Spinal cord (tissue), 10 donors: ENCODE results near the gene PGAP6. TPM values are rescaled to one million over a fixed set of nuclear protein-coding genes. Genes with fewer than 3 reads are reported as not detected.
"Not testable (repeated sequence)": the region's sequence is repeated elsewhere in the genome, so short reads cannot be mapped to it uniquely, and the experiment has no call there.

ENCODE experiments used
- DNase-seq, 6 donors: peaks; one replicate each; pipeline versions ENCODE4 v3.0.0 to v3.0.0-alpha.2; 2013 to 2015; ENCODE audit warnings: low spot score in 6 of 6, low read depth in 4 of 6
- H3K27ac ChIP-seq: one replicate; pipeline ENCODE4 v1.5.1; 2013; ENCODE audit warnings: low read depth, low read length, control low read depth
- H3K27me3 ChIP-seq: one replicate; pipeline ENCODE4 v1.6.1; 2013; ENCODE audit warnings: low read length; ENCODE audit not compliant: control insufficient read depth, insufficient read depth
- H3K36me3 ChIP-seq: one replicate; pipeline ENCODE4 v1.6.1; 2013; ENCODE audit warnings: low read length; ENCODE audit not compliant: control insufficient read depth, insufficient read depth
- H3K4me1 ChIP-seq: one replicate; pipeline ENCODE4 v1.6.1; 2013; ENCODE audit warnings: low read length; ENCODE audit not compliant: control insufficient read depth, insufficient read depth
- H3K4me3 ChIP-seq: one replicate; pipeline ENCODE4 v1.5.1; 2013; ENCODE audit warnings: low read depth, low read length, control low read depth
- H3K9me3 ChIP-seq: one replicate; pipeline ENCODE4 v1.6.1; 2013; ENCODE audit warnings: low read length; ENCODE audit not compliant: control insufficient read depth, insufficient read depth
- WGBS: methylation state at CpG from one replicate; pipeline ENCODE4 v1.1.5; 2013; ENCODE audit warnings: missing lambda C conversion rate; ENCODE audit not compliant: insufficient coverage; 5-methylcytosine and 5-hydroxymethylcytosine counted together
- polyA plus RNA-seq, 2 donors: library from polyadenylated mRNA; unstranded; fragments of 120-200 nt; gene quantifications; one replicate each; pipeline ENCODE4 v1.2.1, GENCODE V29; 2013; ENCODE audit not compliant: insufficient read length in 2 of 2
- total RNA-seq, 2 donors: library from RNA; depleted of rRNA in 1 of 2; stranded (reverse); fragments of 120-200 nt in 1 of 2; fragments of >200 nt in 1 of 2; gene quantifications; one replicate each; pipeline versions ENCODE4 v1.2.3 to v1.2.4, GENCODE V29; 2013 to 2014
- donor health status: healthy.

The PGAP6 gene
- total and polyA plus RNA-seq, 4 donors = 17.3 to 70.3 (median 46.2) TPM

DNA sequence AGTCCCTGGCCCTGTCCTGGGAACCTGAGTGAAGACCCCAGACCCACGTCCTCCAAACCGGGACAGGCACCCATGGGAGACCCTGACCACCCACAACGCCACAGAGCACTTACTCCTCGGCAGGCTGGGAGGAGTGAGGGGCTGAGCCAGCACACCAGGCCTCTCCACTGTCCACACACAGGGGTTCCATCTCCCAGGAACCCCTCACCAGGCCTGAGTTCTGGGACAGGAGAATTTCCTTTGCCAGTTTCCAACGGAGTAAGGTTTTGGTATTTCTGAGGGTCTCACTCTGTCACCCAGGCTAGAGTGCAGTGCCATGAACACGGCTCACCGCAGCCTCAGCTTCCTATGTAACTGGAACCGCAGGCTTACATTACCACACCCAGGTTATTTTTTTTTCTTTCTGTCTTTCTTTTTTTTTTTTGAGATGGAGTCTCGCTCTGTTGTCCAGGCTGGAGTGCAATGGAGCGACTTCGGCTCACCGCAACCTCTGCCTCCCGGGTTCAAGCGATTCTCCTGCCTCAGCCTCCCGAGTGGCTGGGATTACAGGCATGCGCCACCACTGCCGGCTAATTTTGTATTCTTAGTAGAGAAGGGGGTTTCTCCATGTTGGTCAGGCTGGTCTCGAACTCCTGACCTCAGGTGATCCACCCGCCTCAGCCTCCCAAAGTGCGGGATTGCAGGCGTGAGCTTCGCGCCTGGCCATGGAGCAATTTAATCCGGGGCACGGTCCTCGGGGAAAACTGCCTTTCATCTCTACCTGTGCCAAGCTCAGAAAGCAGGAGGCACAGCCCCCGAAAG lies 1.6 kb downstream of the PGAP6 start:
- H3K9me3 ChIP-seq = no peaks in the 10 kb centered on the region
- H3K4me3 ChIP-seq = no peak overlapping the region
- peaks cover 55% of the 10 kb centered on the region for H3K36me3 ChIP-seq
- peaks cover 50% of the 10 kb centered on the region for H3K4me1 ChIP-seq
- no peak overlapping the region for H3K27ac ChIP-seq
- H3K27me3 ChIP-seq = no peaks in the 10 kb centered on the region
- 66% methylated on average over 12 of the region's 27 CpGs for WGBS
- DNase-seq = no peak

DNA sequence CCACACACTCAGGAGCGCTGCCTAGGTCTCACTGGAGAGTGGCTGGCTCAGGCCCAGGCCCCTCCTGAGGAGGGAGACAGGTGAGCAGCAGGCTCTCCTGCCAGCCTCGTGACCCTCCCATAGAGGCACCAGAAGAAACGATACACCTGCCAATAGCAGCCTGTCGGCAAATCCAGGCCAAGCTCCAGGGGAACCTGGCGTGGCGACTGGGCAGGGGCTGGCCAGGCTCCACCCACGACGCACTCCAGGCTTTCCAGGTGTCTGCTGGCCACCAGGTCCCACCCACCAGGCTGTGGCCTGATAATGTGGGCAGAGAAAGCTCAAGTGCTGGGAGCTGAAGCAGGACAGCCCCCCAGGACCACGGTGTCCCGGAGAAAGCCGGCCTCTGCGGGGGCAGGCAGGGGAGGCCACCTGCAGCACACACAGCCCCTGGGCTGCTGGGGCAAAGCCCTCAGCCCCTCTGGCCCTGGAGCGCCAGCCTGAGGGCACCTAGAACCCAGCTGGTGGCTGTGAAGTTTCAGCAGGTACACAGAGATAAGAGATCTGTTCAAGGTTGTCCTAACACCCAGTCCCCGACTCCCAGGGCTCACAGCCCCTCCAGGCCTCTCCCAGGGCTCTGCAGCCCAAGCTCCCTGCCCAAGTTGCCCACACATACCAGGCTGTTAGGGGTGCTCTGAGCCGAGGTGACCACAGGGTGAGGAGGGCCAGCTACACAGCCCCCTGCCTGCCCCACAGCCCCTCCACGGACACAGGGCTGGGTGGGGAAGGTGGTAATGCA lies 2.4 kb downstream of the PGAP6 start:
- Histone ChIP-seq H3K4me1 (peaks cover 49% of the 10 kb centered on the region), H3K9me3 (no peaks in the 10 kb centered on the region), H3K27me3 (no peaks in the 10 kb centered on the region), H3K27ac (no peak overlapping the region), H3K4me3 (no peak overlapping the region), H3K36me3 (peaks cover 62% of the 10 kb centered on the region)
- 76% methylated on average over 14 of the region's 16 CpGs for WGBS
- no peak for DNase-seq

DNA sequence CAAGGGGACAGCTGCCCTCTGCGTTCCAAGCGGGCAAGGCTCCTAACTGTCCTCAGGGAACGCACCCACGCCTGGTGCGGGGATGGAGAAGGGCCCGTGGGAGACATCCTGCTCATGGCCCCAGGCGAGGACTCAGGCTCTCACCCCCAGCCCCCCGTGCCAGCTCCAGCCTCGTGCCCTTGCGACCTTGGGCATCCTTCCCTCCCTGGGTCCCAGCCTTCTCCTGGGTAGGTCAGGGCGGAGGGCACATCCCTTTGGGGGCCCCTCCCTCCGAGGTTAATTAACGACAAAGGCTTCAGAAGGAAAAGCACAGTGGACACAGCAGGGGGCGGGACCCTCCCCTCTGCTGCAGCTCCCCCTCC lies 3.0 kb downstream of the PGAP6 start:
- Histone ChIP-seq H3K36me3 (peaks cover 62% of the 10 kb centered on the region), H3K9me3 (no peaks in the 10 kb centered on the region), H3K27me3 (no peaks in the 10 kb centered on the region), H3K4me3 (no peak overlapping the region), H3K27ac (no peak overlapping the region), H3K4me1 (peaks cover 43% of the 10 kb centered on the region)
- DNase-seq = no peak
- 65% methylated on average over 12 of the region's 14 CpGs for WGBS

DNA sequence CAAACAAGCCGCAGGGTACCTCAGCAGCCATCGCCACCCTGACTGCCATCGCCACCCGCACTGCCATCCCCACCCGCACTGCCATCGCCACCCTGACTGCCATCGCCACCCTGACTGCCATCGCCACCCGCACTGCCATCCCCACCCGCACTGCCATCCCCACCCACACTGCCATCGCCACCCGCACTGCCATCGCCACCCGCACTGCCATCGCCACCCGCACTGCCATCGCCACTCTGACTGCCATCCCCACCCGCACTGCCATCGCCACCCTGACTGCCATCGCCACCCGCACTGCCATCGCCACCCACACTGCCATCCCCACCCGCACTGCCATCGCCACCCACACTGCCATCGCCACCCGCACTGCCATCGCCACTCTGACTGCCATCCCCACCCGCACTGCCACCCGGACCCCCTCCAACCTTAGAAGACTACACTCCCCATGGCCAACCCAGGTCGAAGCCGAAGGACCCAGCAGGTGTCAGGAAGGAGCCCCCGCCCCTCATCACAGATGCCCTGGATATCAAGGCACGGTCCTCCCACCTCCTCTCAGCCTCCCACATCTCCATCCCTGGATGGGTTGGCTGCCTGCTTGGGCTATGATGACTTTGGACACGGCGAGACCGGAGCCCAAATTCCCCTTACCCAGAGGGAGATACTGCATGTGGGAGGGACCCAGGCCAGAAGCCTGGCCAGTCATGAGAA lies 3.5 kb downstream of the PGAP6 start:
- H3K4me1 ChIP-seq = peaks cover 38% of the 10 kb centered on the region
- not testable (repeated sequence) for H3K27me3 ChIP-seq, H3K27ac ChIP-seq, H3K4me3 ChIP-seq, H3K9me3 ChIP-seq, DNase-seq
- peaks cover 65% of the 10 kb centered on the region for H3K36me3 ChIP-seq
- WGBS = 84% methylated on average over 25 of the region's 36 CpGs

DNA sequence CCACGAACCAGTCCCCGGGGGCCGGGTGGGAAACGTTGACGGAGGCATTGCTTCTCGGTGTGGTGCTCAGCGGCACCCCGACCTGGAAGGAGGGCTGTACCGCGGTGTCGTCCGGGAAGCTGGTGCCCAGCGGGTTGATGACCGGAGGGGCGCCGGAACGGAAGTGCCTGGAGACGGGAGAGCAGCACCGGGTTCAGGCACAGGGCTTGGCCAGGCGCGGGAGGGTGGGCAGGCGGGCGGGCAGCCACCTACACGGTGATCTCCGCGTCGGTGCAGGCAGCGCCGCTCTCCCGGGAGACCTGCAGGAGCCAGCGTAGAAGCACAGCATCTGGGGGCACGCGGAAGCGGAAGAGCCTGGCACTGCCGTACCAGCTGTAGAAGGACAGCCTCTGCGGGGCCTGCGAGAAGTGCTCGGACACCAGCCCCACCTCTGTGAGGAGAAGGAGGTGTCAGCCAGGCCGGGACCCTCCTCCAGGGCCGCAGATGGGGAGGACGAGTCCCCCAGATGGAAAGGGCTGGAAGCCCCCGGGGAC lies 4.3 kb downstream of the PGAP6 start:
- H3K27ac ChIP-seq = no peak overlapping the region

DNA sequence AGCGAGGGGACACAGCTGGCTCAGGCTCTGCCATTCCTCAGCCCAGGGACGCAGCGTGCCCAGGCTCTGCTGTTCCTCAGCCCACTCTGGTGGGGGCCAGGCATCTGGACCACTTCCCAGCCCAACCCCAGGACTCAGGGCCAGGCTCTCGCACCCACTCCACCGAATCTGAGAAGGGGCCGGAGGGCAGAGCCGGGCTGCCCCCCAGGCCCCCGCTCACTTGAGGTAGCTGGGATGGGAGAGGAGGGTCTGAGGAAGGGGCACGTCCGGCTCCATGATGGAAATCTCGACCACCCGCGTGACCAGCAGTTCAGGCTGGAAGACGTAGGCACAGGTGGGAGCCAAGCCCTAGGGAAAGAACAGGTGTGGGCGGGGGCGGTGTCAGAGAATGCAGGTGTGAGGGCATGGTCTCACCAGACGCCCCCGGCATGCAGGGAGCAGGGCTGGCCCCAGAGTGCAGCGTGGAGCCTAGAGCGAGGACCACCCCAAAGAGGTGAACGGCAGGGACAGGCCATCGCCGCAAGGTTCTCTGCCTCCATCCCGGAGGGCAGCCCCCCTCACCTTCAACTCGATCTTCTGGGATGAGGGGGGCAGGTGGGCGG lies 4.9 kb downstream of the PGAP6 start:
- no peak for DNase-seq
- no peak overlapping the region for H3K27ac ChIP-seq
- no peaks in the 10 kb centered on the region for H3K27me3 ChIP-seq
- no peak overlapping the region for H3K4me3 ChIP-seq
- no peaks in the 10 kb centered on the region for H3K9me3 ChIP-seq
- H3K36me3 ChIP-seq = peaks cover 78% of the 10 kb centered on the region
- H3K4me1 ChIP-seq = peaks cover 28% of the 10 kb centered on the region
- WGBS = 90% methylated on average over 24 of the region's 26 CpGs

More for the DNA sequence above, 4.3 kb downstream of the PGAP6 start:
- Histone ChIP-seq H3K4me1 (peaks cover 30% of the 10 kb centered on the region), H3K36me3 (peaks cover 73% of the 10 kb centered on the region), H3K27me3 (no peaks in the 10 kb centered on the region), H3K9me3 (no peaks in the 10 kb centered on the region), H3K4me3 (no peak overlapping the region)
- no peak for DNase-seq
- WGBS = 93% methylated on average over 30 of the region's 42 CpGs

DNA sequence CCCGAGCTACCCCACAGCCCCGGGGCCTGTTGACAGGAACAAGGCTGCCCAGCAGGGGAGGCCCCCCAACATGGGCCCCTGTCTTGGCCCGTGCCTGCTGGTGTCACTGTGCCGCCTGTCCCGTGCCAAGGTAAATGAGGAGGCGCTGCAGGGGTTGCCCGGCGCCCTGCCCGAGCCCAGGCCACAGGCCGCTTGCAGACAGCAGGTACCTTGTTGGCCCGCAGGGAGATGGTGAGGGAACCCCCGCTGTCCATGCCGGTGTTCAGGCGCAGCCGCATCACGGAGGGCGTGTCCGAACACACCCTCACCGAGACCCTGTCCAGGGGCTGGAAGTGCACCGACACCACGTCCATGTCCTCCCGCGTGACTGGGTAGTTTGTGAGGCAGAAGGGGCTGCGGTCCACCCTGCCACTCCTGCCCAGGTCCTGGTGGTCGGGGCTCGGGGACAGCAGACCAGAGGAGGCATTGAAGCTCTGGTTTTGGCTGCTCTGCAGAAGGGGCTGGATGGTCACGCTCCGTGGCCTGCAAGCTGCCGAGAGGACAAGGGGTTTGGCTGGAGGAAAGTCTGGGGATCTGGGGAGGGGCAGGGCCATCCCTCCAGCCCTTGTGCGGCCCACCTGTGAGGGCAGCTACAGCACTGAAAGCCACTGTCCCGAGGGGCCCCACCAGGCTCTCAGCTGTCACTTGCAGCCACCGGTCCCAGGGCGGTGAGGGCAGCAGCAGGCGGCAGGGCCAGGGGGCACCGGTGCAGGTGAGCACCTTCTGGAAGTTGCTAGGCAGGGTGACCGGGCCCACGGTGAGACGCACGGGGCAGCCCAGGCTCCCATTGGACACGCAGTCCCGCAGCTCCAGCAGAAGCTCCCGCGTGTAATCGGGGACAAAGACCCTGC lies 5.6 kb downstream of the PGAP6 start:
- Histone ChIP-seq H3K27me3 (no peaks in the 10 kb centered on the region), H3K36me3 (peaks cover 86% of the 10 kb centered on the region), H3K27ac (no peak overlapping the region), H3K4me1 (peaks cover 28% of the 10 kb centered on the region), H3K9me3 (no peaks in the 10 kb centered on the region), H3K4me3 (no peak overlapping the region)
- no peak for DNase-seq
- 87% methylated on average over 44 of the region's 44 CpGs for WGBS

DNA sequence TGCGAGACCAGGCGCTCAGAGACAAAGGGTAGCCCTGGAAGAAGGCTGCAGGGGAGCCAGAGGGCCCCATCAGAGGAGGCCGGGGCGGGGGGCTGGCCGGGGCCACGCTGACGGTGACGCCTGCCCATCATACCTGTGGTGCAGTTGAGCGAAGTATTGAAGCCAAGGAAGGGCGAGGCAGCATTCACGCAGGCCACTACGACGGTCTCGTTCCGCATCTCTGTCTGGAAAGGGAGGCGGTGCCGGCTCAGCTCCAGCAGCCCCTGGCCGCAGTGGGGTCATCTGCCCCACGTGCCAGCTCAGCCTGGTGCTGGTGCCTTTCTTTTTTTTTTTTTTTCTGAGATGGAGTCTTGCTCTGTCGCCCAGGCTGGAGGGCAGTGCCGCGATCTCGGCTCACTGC lies 6.6 kb downstream of the PGAP6 start:
- no peak for DNase-seq
- peaks cover 26% of the 10 kb centered on the region for H3K4me1 ChIP-seq
- WGBS = 97% methylated on average over 22 of the region's 23 CpGs
- no peaks in the 10 kb centered on the region for H3K27me3 ChIP-seq
- H3K36me3 ChIP-seq = peaks cover 90% of the 10 kb centered on the region
- no peaks in the 10 kb centered on the region for H3K9me3 ChIP-seq
- H3K27ac ChIP-seq = no peak overlapping the region
- H3K4me3 ChIP-seq = no peak overlapping the region
